Heart left ventricle (tissue), 13 donors: ENCODE measurements around the gene PUDP.

Experiments
- POLR2A ChIP-seq, 2 donors: fragments of 450-650 bp; IDR thresholded peaks; one replicate each; pipeline ENCODE4 v1.6.1; 2017; ENCODE audit warnings: antibody characterized with exemption in 2 of 2, mild to moderate bottlenecking in 2 of 2, moderate library complexity in 2 of 2
- TF ChIP-seq, protein P1 (sequence below), 12 donors: fragments of 200-600 bp; sonication (generic) in 4 of 12; IDR thresholded peaks; one replicate each; pipeline versions ENCODE4 v1.5.0 to v1.8.0; 2018 to 2022; ENCODE audit warnings: antibody characterized with exemption in 12 of 12, mild to moderate bottlenecking in 5 of 12
- donor health status: ischemic (EF 13 %, LVEDD 7.1; RV severe dilation, severe dysfunction).
- donor health status: DM: no; HTN: yes; CAD: no.
- donor health status: DM: no; HTN: no; CAD: no.
- donor health status: ischemic (EF 25% LVEDD 6.9; RV normal size, moderate dysfunction).
- donor health status: ischemic (EF 25% LVEDD 5.7; RV mildly dilated, moderate dysfunction).
- donor health status: ischemic (EF 35%, LVEDD 5.7; RV mildly dilated, moderate dysfunction).
- donor health status: nonischemic (EF 11% LVEDD 7.7; RV severe dilation, severe dysfunction).
- donor health status: DM: yes; HTN: yes; CAD: no.
- donor health status: PGD.
- donor health status: ischemic (EF 29% LVEDD 5.4; RV normal size, mild dysfunction).
- donor health status: nonischemic (EF 23%, LVEDD 6.1; RV moderate dilation, normal function).

- no peak for TF ChIP-seq POLR2A (IDR thresholded peaks at IDR 0.05)
- TF ChIP-seq, protein P1, sequence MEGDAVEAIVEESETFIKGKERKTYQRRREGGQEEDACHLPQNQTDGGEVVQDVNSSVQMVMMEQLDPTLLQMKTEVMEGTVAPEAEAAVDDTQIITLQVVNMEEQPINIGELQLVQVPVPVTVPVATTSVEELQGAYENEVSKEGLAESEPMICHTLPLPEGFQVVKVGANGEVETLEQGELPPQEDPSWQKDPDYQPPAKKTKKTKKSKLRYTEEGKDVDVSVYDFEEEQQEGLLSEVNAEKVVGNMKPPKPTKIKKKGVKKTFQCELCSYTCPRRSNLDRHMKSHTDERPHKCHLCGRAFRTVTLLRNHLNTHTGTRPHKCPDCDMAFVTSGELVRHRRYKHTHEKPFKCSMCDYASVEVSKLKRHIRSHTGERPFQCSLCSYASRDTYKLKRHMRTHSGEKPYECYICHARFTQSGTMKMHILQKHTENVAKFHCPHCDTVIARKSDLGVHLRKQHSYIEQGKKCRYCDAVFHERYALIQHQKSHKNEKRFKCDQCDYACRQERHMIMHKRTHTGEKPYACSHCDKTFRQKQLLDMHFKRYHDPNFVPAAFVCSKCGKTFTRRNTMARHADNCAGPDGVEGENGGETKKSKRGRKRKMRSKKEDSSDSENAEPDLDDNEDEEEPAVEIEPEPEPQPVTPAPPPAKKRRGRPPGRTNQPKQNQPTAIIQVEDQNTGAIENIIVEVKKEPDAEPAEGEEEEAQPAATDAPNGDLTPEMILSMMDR (IDR thresholded peaks at IDR 0.05) = no peak
Observed at GRCh38 chrX:7146703-7147412, 1.1 kb downstream of the PUDP start.
